Ovary (tissue), 9 donors: ENCODE results near the gene COG5. TPM values are rescaled to one million over a fixed set of nuclear protein-coding genes. Genes with fewer than 3 reads are reported as not detected.

Experiments used
- DNase-seq, 5 donors: peaks; one replicate each; pipeline ENCODE4 v3.0.0-alpha.2; 2019 to 2020
- H3K27ac ChIP-seq, 2 donors: fragments of 200-600 bp; one replicate each; pipeline versions ENCODE4 v1.5.1 to v1.8.0; 2019 to 2022
- H3K27me3 ChIP-seq: fragments of 200-600 bp; one replicate; pipeline ENCODE4 v1.8.0; 2022
- H3K36me3 ChIP-seq: fragments of 200-600 bp; sonication (generic); one replicate; pipeline ENCODE4 v1.5.1; 2019
- H3K4me1 ChIP-seq: one replicate; pipeline ENCODE4 v1.8.1; 2013; ENCODE audit warnings: mild to moderate bottlenecking, moderate library complexity; ENCODE audit not compliant: insufficient read depth
- H3K4me3 ChIP-seq: fragments of 200-600 bp; sonication (generic); one replicate; pipeline ENCODE4 v1.5.1; 2017
- H3K9me3 ChIP-seq, 2 donors: fragments of 200-600 bp in 1 of 2; sonication (generic) in 1 of 2; one replicate each; pipeline versions ENCODE4 v1.5.1 to v1.8.1; 2013 to 2019; ENCODE audit warnings: mild to moderate bottlenecking in 1 of 2, moderate library complexity in 1 of 2
- EP300 ChIP-seq: sonication (generic); formaldehyde crosslinking; IDR thresholded peaks from one replicate; pipeline ENCODE4 v1.6.1; 2017; ENCODE audit warnings: antibody characterized with exemption
- POLR2A ChIP-seq: fragments of 450-650 bp; IDR thresholded peaks from one replicate; pipeline ENCODE4 v1.6.1; 2017; ENCODE audit warnings: antibody characterized with exemption, mild to moderate bottlenecking, moderate library complexity
- WGBS, 3 donors: extraction: QIAGEN DNeasy Blood & Tissue Kit in 1 of 3; methylation state at CpG; one replicate each; pipeline versions ENCODE4 v1.1.5 to v1.1.7; 2013 to 2017; 5-methylcytosine and 5-hydroxymethylcytosine counted together
- intact Hi-C, 4 donors: fragments of 100-400 bp; cut with DNase I; formaldehyde crosslinking; loops; one replicate each; pipeline versions ENCODE4 v1.11.0 to v1.15.1; 2022 to 2023
- polyA plus RNA-seq, 2 donors: library from polyadenylated mRNA; stranded (reverse); fragments of 200-250 nt in 1 of 2; fragments of 350-450 nt in 1 of 2; fragmentation: Illumina TruSeq in 1 of 2; extraction: RNeasy Lipid Tissue Mini Kit (QIAGEN cat#74804) in 1 of 2; gene quantifications; one replicate each; pipeline ENCODE4 v1.2.3, GENCODE V29; 2013 to 2014
- total RNA-seq, 7 donors: library from RNA; depleted of rRNA in 2 of 7; stranded (reverse); fragments of >200 nt in 2 of 7; fragmentation: NEBNext Ultra II Directional in 3 of 7; extraction: Animal tissue kit (Norgen Biotek cat#: 25700) in 3 of 7; gene quantifications; one replicate each; pipeline versions ENCODE4 v1.1.0 to v1.2.4, GENCODE V29; 2016 to 2023
- TF ChIP-seq, protein P1 (sequence below), 3 donors: fragments of 450-650 bp in 2 of 3; fragments of 200-600 bp in 1 of 3; IDR thresholded peaks; one replicate each; pipeline versions ENCODE4 v1.5.1 to v1.8.0; 2016 to 2022; ENCODE audit warnings: antibody characterized with exemption in 3 of 3, mild to moderate bottlenecking in 1 of 3
- donor health status: DM: no; HTN: no; CAD: no; lungs with moderate emphysema.
- donor health status: DM: no; HTN: no; CAD: no.
- donor health status: Bipolar disorder and iron deficiency.
- donor health status: DM: yes; HTN: yes; CAD: no.
- donor health status: DM: no; HTN: no; CAD: no.
- donor health status: DM: yes; HTN: yes; CAD: no.

COG5 gene
- total and polyA plus RNA-seq, 9 donors: 10.3 to 49.7 (median 37.6) TPM

DNA sequence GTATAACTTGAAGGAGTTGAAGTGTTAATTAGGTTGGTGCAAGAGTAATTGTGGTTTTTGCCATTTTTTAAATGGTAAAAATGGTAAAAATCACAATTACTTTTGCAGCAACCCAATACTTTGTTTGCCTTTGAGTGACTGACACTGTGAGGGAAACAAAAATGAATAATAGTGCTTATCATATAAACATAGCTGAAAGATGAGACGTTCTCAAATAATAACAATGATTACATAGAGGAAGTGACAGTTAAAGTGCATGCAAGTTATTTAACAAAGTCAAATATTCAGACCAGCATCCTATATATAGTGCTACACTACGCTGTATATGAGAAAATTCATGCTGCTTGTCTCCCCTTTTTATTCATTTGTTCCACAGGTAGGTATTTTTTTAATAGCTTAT lies 399.6 kb downstream of the COG5 start:
- Histone ChIP-seq H3K36me3 (no peaks in the 10 kb centered on the region), H3K4me3 (no peak overlapping the region), H3K9me3 (no peaks in the 10 kb centered on the region), H3K4me1 (no peaks in the 10 kb centered on the region), H3K27me3 (no peaks in the 10 kb centered on the region), H3K27ac (no peak overlapping the region)
- TF ChIP-seq POLR2A (no peak), EP300 (no peak)
- TF ChIP-seq, protein P1, sequence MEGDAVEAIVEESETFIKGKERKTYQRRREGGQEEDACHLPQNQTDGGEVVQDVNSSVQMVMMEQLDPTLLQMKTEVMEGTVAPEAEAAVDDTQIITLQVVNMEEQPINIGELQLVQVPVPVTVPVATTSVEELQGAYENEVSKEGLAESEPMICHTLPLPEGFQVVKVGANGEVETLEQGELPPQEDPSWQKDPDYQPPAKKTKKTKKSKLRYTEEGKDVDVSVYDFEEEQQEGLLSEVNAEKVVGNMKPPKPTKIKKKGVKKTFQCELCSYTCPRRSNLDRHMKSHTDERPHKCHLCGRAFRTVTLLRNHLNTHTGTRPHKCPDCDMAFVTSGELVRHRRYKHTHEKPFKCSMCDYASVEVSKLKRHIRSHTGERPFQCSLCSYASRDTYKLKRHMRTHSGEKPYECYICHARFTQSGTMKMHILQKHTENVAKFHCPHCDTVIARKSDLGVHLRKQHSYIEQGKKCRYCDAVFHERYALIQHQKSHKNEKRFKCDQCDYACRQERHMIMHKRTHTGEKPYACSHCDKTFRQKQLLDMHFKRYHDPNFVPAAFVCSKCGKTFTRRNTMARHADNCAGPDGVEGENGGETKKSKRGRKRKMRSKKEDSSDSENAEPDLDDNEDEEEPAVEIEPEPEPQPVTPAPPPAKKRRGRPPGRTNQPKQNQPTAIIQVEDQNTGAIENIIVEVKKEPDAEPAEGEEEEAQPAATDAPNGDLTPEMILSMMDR (IDR thresholded peaks at IDR 0.05): no peak
- intact Hi-C loops: loop anchor here in 1 of 4 donors (5.0 kb wide), 1 partner anchor 927 kb away; no protein-coding TSS in a partner anchor
- 43 to 59% (median 52%) methylated on average over 2 of the region's 2 CpGs for WGBS, 3 donors
- no peak for DNase-seq

DNA sequence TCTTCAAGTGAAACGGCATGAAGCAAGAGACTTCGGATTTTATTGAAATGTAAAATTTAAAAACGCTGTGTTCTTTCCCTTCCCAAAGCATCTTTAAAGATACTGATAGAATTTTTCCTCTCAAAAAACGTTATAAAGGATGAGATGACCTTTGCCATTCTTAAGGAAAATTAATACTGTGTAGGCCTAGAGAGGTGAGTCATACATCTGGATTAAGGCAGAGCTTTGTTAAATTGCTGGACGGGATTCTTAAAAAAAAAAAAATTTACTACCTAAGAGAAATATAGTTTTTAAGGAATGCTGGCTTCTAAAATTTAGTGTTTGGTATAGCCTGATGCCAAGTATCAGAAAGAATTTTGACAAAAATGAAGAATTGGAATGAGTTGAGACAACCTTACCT lies 401.2 kb downstream of the COG5 start:
- intact Hi-C loops: loop anchor here in 1 of 4 donors (5.0 kb wide), 1 partner anchor 925 kb away; no protein-coding TSS in a partner anchor
- no peaks in the 10 kb centered on the region for H3K27me3 ChIP-seq
- H3K9me3 ChIP-seq: no peaks in the 10 kb centered on the region
- no peaks in the 10 kb centered on the region for H3K4me1 ChIP-seq
- TF ChIP-seq, protein P1 (IDR thresholded peaks at IDR 0.05): no peak
- TF ChIP-seq EP300: no peak
- no peak for TF ChIP-seq POLR2A
- DNase-seq: no peak
- WGBS, 3 donors: 74 to 75% (median 75%) methylated on average over 5 of the region's 5 CpGs
- H3K4me3 ChIP-seq: no peak overlapping the region
- no peak overlapping the region for H3K27ac ChIP-seq
- no peaks in the 10 kb centered on the region for H3K36me3 ChIP-seq

DNA sequence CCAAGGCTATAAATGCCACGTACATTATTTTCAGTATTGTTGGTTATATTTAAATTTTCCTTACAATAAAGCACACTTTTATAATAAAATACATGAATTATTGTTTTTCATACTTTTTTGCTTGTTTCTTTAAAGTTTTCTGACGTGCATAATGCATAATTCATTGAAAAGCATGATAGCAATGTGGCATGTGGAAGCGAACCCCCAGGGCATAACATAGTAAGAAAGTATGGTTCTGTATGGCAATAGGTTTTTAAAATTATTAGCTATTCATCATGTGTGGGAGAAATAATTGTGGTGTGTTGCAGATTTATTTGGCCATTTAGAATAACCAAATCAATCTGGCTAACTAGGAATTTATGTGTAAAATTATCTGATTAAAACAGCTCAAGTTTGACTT lies 402.3 kb downstream of the COG5 start:
- TF ChIP-seq POLR2A (no peak), EP300 (no peak)
- TF ChIP-seq, protein P1 (IDR thresholded peaks at IDR 0.05): no peak
- intact Hi-C loops: loop anchor here in 1 of 4 donors (5.0 kb wide), 1 partner anchor 924 kb away; no protein-coding TSS in a partner anchor
- WGBS, 3 donors: 83 to 85% (median 84%) methylated on average over 3 of the region's 3 CpGs
- no peaks in the 10 kb centered on the region for H3K9me3 ChIP-seq
- H3K4me1 ChIP-seq: no peaks in the 10 kb centered on the region
- H3K27ac ChIP-seq: no peak overlapping the region
- H3K27me3 ChIP-seq: no peaks in the 10 kb centered on the region
- H3K4me3 ChIP-seq: no peak overlapping the region
- no peak for DNase-seq
- H3K36me3 ChIP-seq: no peaks in the 10 kb centered on the region

DNA sequence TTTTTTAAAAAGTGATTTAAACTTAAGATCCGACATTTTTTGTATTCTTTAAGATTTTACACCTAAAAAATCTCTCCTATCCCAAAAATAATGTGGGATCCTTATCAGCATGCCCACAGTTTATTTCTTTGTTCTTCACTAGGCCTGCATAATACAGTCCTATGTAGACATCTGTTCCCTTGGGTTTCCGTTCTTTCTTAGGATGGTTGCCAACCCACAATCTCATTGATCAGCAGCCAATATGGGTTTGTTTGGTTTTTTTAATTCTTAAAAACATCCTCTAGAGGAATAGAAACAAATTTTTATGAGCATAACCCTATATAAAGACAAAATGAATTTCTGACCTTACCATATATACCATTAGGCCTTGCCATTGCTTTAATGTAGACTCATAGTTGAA lies 403.3 kb downstream of the COG5 start:
- Histone ChIP-seq H3K4me3 (no peak overlapping the region), H3K4me1 (no peaks in the 10 kb centered on the region), H3K27me3 (no peaks in the 10 kb centered on the region), H3K27ac (no peak overlapping the region), H3K36me3 (no peaks in the 10 kb centered on the region), H3K9me3 (no peaks in the 10 kb centered on the region)
- 69 to 77% (median 76%) methylated on average over 2 of the region's 2 CpGs for WGBS, 3 donors
- intact Hi-C loops: loop anchor here in 1 of 4 donors (5.0 kb wide), 1 partner anchor 923 kb away; no protein-coding TSS in a partner anchor
- TF ChIP-seq EP300 (no peak), POLR2A (no peak)
- TF ChIP-seq, protein P1 (IDR thresholded peaks at IDR 0.05): no peak
- no peak for DNase-seq
